Hepatocyte (in vitro differentiated cells): Measurements from ENCODE around the gene MX1. TPM values are rescaled to one million over a fixed set of nuclear protein-coding genes. Genes with fewer than 3 reads are reported as not detected.

Experiments used
- DNase-seq: peaks from one replicate; pipeline ENCODE4 v3.0.0-alpha.2; 2016; ENCODE audit warnings: low spot score
- H2AFZ ChIP-seq: fragments of 200-600 bp; sonication (generic); 2 replicates; pipeline ENCODE4 v1.6.0; 2016; ENCODE audit warnings: antibody characterized with exemption, mild to moderate bottlenecking
- H3K27ac ChIP-seq: fragments of 200-600 bp; sonication (generic); 2 replicates; pipeline ENCODE4 v1.5.1; 2016; ENCODE audit warnings: mild to moderate bottlenecking
- H3K27me3 ChIP-seq: fragments of 200-600 bp; sonication (generic); 2 replicates; pipeline ENCODE4 v1.6.1; 2016
- H3K36me3 ChIP-seq: fragments of 200-600 bp; sonication (generic); replicated peaks from 2 replicates; pipeline ENCODE4 v1.5.1; 2016; ENCODE audit warnings: low read depth; ENCODE audit not compliant: insufficient read depth
- H3K4me1 ChIP-seq: fragments of 200-600 bp; sonication (generic); 2 replicates; pipeline ENCODE4 v1.5.1; 2016; ENCODE audit warnings: mild to moderate bottlenecking, moderate library complexity; ENCODE audit not compliant: insufficient read depth
- H3K4me2 ChIP-seq: fragments of 200-600 bp; sonication (generic); 2 replicates; pipeline ENCODE4 v1.6.0; 2016
- H3K4me3 ChIP-seq: fragments of 200-600 bp; sonication (generic); 2 replicates; pipeline ENCODE4 v1.5.1; 2016; ENCODE audit warnings: mild to moderate bottlenecking
- H3K79me2 ChIP-seq: fragments of 200-600 bp; sonication (generic); 2 replicates; pipeline ENCODE4 v1.6.0; 2017; ENCODE audit warnings: mild to moderate bottlenecking
- H3K9me2 ChIP-seq: fragments of 200-600 bp; sonication (generic); replicated peaks from 2 replicates; pipeline ENCODE4 v1.6.0; 2017; ENCODE audit warnings: mild to moderate bottlenecking; ENCODE audit not compliant: insufficient read depth
- H3K9me3 ChIP-seq: fragments of 200-600 bp; sonication (generic); 2 replicates; pipeline ENCODE4 v1.5.1; 2016; ENCODE audit warnings: low read depth, mild to moderate bottlenecking
- H4K20me1 ChIP-seq: fragments of 200-600 bp; sonication (generic); 2 replicates; pipeline ENCODE4 v1.6.0; 2016; ENCODE audit warnings: mild to moderate bottlenecking; ENCODE audit not compliant: insufficient read depth, poor library complexity, severe bottlenecking
- CTCF ChIP-seq: fragments of 200-600 bp; sonication (generic); IDR thresholded peaks from 2 replicates; pipeline ENCODE4 v1.5.1; 2016; ENCODE audit warnings: antibody characterized with exemption, mild to moderate bottlenecking; ENCODE audit not compliant: poor library complexity
- EZH2 ChIP-seq: fragments of 200-600 bp; sonication (generic); IDR thresholded peaks from 2 replicates; pipeline ENCODE4 v1.6.1; 2016; ENCODE audit warnings: antibody characterized with exemption, mild to moderate bottlenecking, borderline replicate concordance
- EZH2phosphoT487 ChIP-seq: fragments of 200-600 bp; sonication (generic); IDR thresholded peaks from one replicate; pipeline ENCODE4 v1.6.1; 2018; ENCODE audit warnings: antibody characterized with exemption, mild to moderate bottlenecking, low read depth, moderate library complexity; ENCODE audit not compliant: unreplicated experiment, severe bottlenecking
- WGBS: methylation state at CpG from one replicate; pipeline ENCODE4 v1.1.6; 2016; ENCODE audit warnings: low lambda C conversion rate; ENCODE audit errors: missing lambda C conversion rate; 5-methylcytosine and 5-hydroxymethylcytosine counted together
- polyA plus RNA-seq: library from polyadenylated mRNA; unstranded; fragments of >200 nt; fragmentation: Nextera tagmentation; extraction: Ambion mirVana; gene quantifications from 2 replicates; pipeline ENCODE4 v1.2.1, GENCODE V29; 2016
- total RNA-seq: library from RNA; depleted of rRNA; stranded (reverse); fragments of >200 nt; gene quantifications from 2 replicates; pipeline ENCODE4 v1.2.3, GENCODE V29; 2014

The MX1 gene
- total and polyA plus RNA-seq, 2 experiments from 2014 or later = 14.2 to 26.6 TPM

- WGBS = 91% methylated on average over 9 of the region's 9 CpGs
- peaks cover 7% of the 10 kb centered on the region for H3K4me1 ChIP-seq
- H3K4me2 ChIP-seq = no peak overlapping the region
- no peak overlapping the region for H2AFZ ChIP-seq
- H4K20me1 ChIP-seq = no peaks in the 10 kb centered on the region
- no peaks in the 10 kb centered on the region for H3K9me2 ChIP-seq
- no peak for DNase-seq
- H3K9me3 ChIP-seq = no peaks in the 10 kb centered on the region
- no peak for TF ChIP-seq EZH2phosphoT487
- TF ChIP-seq EZH2 = no peak
- TF ChIP-seq CTCF = no peak
- no peaks in the 10 kb centered on the region for H3K79me2 ChIP-seq
- no peak overlapping the region for H3K27ac ChIP-seq
- peaks cover 4% of the 10 kb centered on the region for H3K36me3 ChIP-seq
- no peaks in the 10 kb centered on the region for H3K27me3 ChIP-seq
- no peak overlapping the region for H3K4me3 ChIP-seq
Observed at GRCh38 chr21:41459884-41460534, 34.0 kb downstream of the MX1 start.

GRCh38 chr21:41460578-41461527 lies 34.8 kb downstream of the MX1 start:
- no peak for TF ChIP-seq EZH2
- peak; percentile 72 for TF ChIP-seq CTCF
- no peak for TF ChIP-seq EZH2phosphoT487
- peak; percentile 85 for DNase-seq
- 44% methylated on average over 17 of the region's 17 CpGs for WGBS
- Histone ChIP-seq H3K4me2 (no peak overlapping the region), H3K79me2 (no peaks in the 10 kb centered on the region), H3K9me2 (no peaks in the 10 kb centered on the region), H3K27ac (peak overlapping the region; percentile 60), H3K4me3 (no peak overlapping the region), H3K27me3 (no peaks in the 10 kb centered on the region), H4K20me1 (no peaks in the 10 kb centered on the region), H2AFZ (no peak overlapping the region), H3K9me3 (no peaks in the 10 kb centered on the region), H3K4me1 (peaks cover 7% of the 10 kb centered on the region), H3K36me3 (peaks cover 4% of the 10 kb centered on the region)

- no peaks in the 10 kb centered on the region for H4K20me1 ChIP-seq
- peaks cover 16% of the 10 kb centered on the region for H3K4me1 ChIP-seq
- no peak for TF ChIP-seq CTCF
- TF ChIP-seq EZH2 = no peak
- no peak for TF ChIP-seq EZH2phosphoT487
- peaks cover 4% of the 10 kb centered on the region for H3K36me3 ChIP-seq
- 95% methylated on average over 4 of the region's 4 CpGs for WGBS
- no peak overlapping the region for H2AFZ ChIP-seq
- no peaks in the 10 kb centered on the region for H3K9me3 ChIP-seq
- no peaks in the 10 kb centered on the region for H3K9me2 ChIP-seq
- H3K4me2 ChIP-seq = no peak overlapping the region
- no peak for DNase-seq
- no peak overlapping the region for H3K4me3 ChIP-seq
- H3K79me2 ChIP-seq = no peaks in the 10 kb centered on the region
- no peaks in the 10 kb centered on the region for H3K27me3 ChIP-seq
- H3K27ac ChIP-seq = no peak overlapping the region
Observed at GRCh38 chr21:41465176-41465781, 39.2 kb downstream of the MX1 start.
